HEK293 (cell line): ENCODE results near the gene IPO11.

Experiments
- CTCF ChIA-PET: fragments of 350-600 bp; formaldehyde crosslinking; extraction: SDS; loops from one replicate; lab custom pipeline; 2021; ENCODE audit warnings: antibody characterized with exemption; lab: Yijun Ruan, JAX
- POLR2A ChIA-PET: fragments of 300-600 bp; formaldehyde crosslinking; extraction: SDS; loops from one replicate; lab custom pipeline; 2020; ENCODE audit warnings: antibody characterized with exemption, inconsistent platforms; lab: Yijun Ruan, JAX
- H3K27ac ChIP-seq: fragments of 200-500 bp; sonication (Bioruptor generic); 2 replicates; pipeline ENCODE4 v1.5.1; 2014; ENCODE audit warnings: low read depth, low read length, control low read depth, inconsistent platforms; ENCODE audit errors: extremely low read depth
- H3K36me3 ChIP-seq, 2 experiments: fragments of 200-500 bp in 1 of 2; sonication (Bioruptor generic) in 1 of 2; 1 replicate in 1 of 2; 2 replicates in 1 of 2; pipeline ENCODE4 v1.5.1; 2014 to 2017; ENCODE audit warnings: inconsistent platforms in 2 of 2, low read length in 2 of 2; ENCODE audit not compliant: control insufficient read depth in 2 of 2, insufficient read depth in 1 of 2
- H3K4me1 ChIP-seq: fragments of 200-500 bp; sonication (Bioruptor generic); 2 replicates; pipeline ENCODE4 v1.5.1; 2014; ENCODE audit warnings: mild to moderate bottlenecking, low read length, inconsistent platforms; ENCODE audit not compliant: control insufficient read depth, insufficient read depth
- H3K4me3 ChIP-seq: 2 replicates; pipeline ENCODE4 v1.5.1; 2011; ENCODE audit warnings: low read depth, mild to moderate bottlenecking, control low read depth, low read length, moderate library complexity
- H3K9me3 ChIP-seq: fragments of 200-500 bp; sonication (Bioruptor generic); 2 replicates; pipeline ENCODE4 v1.5.1; 2014; ENCODE audit warnings: low read depth, low read length, inconsistent platforms; ENCODE audit not compliant: control insufficient read depth, insufficient read depth
- TRIM28 ChIP-seq: IDR thresholded peaks from 2 replicates; pipeline ENCODE4 v1.6.1; 2011; ENCODE audit warnings: low read length, control low read depth, borderline replicate concordance
- ZNF133 ChIP-seq: fragments of 450-650 bp; formaldehyde crosslinking; IDR thresholded peaks from 2 replicates; pipeline ENCODE4 v1.5.1; 2016; ENCODE audit warnings: missing biosample characterization, missing genetic modification characterization
- ZNF146 ChIP-seq: fragments of 450-650 bp; formaldehyde crosslinking; IDR thresholded peaks from 2 replicates; pipeline ENCODE4 v1.5.1; 2016; ENCODE audit warnings: missing biosample characterization, missing genetic modification characterization
- ZNF561 ChIP-seq: fragments of 450-650 bp; IDR thresholded peaks from 2 replicates; pipeline ENCODE4 v1.5.1; 2018; ENCODE audit warnings: missing biosample characterization, missing genetic modification characterization, borderline replicate concordance
- ZNF571 ChIP-seq: fragments of 450-650 bp; formaldehyde crosslinking; IDR thresholded peaks from 2 replicates; pipeline ENCODE4 v1.5.0; 2017; ENCODE audit warnings: missing biosample characterization, missing genetic modification characterization
- ZNF747 ChIP-seq: fragments of 450-650 bp; formaldehyde crosslinking; IDR thresholded peaks from 2 replicates; pipeline ENCODE4 v1.5.1; 2016; ENCODE audit warnings: missing biosample characterization, missing genetic modification characterization
- TF ChIP-seq, protein P1 (sequence below): IDR thresholded peaks from 2 replicates; pipeline ENCODE4 v1.6.1; 2011; ENCODE audit warnings: mild to moderate bottlenecking, low read depth, low read length, borderline replicate concordance
- TF ChIP-seq, protein P2 (sequence below): fragments of 450-650 bp; formaldehyde crosslinking; IDR thresholded peaks from 2 replicates; pipeline ENCODE4; 2016; ENCODE audit warnings: missing biosample characterization, missing genetic modification characterization
- TF ChIP-seq, protein P3 (sequence below): fragments of 450-650 bp; IDR thresholded peaks from 2 replicates; pipeline ENCODE4 v1.5.1; 2018; ENCODE audit warnings: missing biosample characterization, mild to moderate bottlenecking, missing genetic modification characterization
- TF ChIP-seq, protein P4 (sequence below): fragments of 450-650 bp; formaldehyde crosslinking; IDR thresholded peaks from 2 replicates; pipeline ENCODE4 v1.5.1; 2016; ENCODE audit warnings: missing biosample characterization, missing genetic modification characterization
- TF ChIP-seq, protein P5 (sequence below): fragments of 450-650 bp; formaldehyde crosslinking; IDR thresholded peaks from 2 replicates; pipeline ENCODE4 v1.5.1; 2017; ENCODE audit warnings: missing biosample characterization, missing genetic modification characterization
- TF ChIP-seq, protein P6 (sequence below): fragments of 450-650 bp; formaldehyde crosslinking; IDR thresholded peaks from 2 replicates; pipeline ENCODE4 v1.5.1; 2016; ENCODE audit warnings: missing biosample characterization, missing genetic modification characterization, low read depth
- TF ChIP-seq, protein P7 (sequence below): fragments of 450-650 bp; formaldehyde crosslinking; IDR thresholded peaks from 2 replicates; pipeline ENCODE4 v1.5.1; 2016; ENCODE audit warnings: missing biosample characterization, missing genetic modification characterization

Gene IPO11

DNA sequence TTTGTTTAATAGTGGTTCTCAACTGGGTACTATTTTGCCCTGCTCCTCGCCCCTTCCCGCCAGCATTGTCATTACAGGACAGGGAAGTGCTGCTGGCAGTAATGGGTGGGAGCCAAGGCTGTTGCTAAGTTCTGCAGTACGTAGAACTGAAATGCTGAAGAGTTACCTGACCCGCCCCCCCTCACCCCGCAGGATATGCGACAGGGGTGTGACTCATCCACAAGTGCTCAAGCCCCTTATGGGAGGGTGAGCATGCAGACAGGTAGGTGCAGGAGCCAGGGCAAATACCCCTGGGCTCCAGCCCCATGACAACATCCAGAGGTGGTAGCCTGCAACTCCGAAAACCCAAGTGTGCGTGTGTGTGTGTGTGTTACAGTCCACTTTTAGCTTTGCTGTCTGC lies 201.8 kb downstream of the IPO11 start:
- H3K4me3 ChIP-seq = no peak overlapping the region
- H3K27ac ChIP-seq = no peak overlapping the region
- ChIA-PET CTCF (interaction anchor here (0.5 to 0.6 kb wide), 2 partner anchors 9 to 10 kb away, joined by 3 to 4 read pairs; no protein-coding TSS in a partner anchor), POLR2A (no interaction called here)
- no peak for TF ChIP-seq TRIM28
- TF ChIP-seq, protein P1, sequence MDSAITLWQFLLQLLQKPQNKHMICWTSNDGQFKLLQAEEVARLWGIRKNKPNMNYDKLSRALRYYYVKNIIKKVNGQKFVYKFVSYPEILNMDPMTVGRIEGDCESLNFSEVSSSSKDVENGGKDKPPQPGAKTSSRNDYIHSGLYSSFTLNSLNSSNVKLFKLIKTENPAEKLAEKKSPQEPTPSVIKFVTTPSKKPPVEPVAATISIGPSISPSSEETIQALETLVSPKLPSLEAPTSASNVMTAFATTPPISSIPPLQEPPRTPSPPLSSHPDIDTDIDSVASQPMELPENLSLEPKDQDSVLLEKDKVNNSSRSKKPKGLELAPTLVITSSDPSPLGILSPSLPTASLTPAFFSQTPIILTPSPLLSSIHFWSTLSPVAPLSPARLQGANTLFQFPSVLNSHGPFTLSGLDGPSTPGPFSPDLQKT = no peak
- TF ChIP-seq, protein P2, sequence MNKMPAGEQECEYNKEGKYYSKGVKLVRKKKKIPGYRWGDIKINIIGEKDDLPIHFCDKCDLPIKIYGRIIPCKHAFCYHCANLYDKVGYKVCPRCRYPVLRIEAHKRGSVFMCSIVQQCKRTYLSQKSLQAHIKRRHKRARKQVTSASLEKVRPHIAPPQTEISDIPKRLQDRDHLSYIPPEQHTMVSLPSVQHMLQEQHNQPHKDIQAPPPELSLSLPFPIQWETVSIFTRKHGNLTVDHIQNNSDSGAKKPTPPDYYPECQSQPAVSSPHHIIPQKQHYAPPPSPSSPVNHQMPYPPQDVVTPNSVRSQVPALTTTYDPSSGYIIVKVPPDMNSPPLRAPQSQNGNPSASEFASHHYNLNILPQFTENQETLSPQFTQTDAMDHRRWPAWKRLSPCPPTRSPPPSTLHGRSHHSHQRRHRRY = no peak
- TF ChIP-seq, protein P3, sequence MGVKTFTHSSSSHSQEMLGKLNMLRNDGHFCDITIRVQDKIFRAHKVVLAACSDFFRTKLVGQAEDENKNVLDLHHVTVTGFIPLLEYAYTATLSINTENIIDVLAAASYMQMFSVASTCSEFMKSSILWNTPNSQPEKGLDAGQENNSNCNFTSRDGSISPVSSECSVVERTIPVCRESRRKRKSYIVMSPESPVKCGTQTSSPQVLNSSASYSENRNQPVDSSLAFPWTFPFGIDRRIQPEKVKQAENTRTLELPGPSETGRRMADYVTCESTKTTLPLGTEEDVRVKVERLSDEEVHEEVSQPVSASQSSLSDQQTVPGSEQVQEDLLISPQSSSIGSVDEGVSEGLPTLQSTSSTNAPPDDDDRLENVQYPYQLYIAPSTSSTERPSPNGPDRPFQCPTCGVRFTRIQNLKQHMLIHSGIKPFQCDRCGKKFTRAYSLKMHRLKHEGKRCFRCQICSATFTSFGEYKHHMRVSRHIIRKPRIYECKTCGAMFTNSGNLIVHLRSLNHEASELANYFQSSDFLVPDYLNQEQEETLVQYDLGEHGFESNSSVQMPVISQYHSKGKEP = no peak
- no peak for TF ChIP-seq ZNF146 (tag by site-specific recombination)
- TF ChIP-seq ZNF561 = no peak
- TF ChIP-seq, protein P4, sequence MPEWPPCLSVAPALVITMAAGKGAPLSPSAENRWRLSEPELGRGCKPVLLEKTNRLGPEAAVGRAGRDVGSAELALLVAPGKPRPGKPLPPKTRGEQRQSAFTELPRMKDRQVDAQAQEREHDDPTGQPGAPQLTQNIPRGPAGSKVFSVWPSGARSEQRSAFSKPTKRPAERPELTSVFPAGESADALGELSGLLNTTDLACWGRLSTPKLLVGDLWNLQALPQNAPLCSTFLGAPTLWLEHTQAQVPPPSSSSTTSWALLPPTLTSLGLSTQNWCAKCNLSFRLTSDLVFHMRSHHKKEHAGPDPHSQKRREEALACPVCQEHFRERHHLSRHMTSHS (tag by site-specific recombination) = no peak
- TF ChIP-seq ZNF571 (tag by site-specific recombination) = no peak
- TF ChIP-seq, protein P5, sequence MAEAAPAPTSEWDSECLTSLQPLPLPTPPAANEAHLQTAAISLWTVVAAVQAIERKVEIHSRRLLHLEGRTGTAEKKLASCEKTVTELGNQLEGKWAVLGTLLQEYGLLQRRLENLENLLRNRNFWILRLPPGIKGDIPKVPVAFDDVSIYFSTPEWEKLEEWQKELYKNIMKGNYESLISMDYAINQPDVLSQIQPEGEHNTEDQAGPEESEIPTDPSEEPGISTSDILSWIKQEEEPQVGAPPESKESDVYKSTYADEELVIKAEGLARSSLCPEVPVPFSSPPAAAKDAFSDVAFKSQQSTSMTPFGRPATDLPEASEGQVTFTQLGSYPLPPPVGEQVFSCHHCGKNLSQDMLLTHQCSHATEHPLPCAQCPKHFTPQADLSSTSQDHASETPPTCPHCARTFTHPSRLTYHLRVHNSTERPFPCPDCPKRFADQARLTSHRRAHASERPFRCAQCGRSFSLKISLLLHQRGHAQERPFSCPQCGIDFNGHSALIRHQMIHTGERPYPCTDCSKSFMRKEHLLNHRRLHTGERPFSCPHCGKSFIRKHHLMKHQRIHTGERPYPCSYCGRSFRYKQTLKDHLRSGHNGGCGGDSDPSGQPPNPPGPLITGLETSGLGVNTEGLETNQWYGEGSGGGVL = no peak
- TF ChIP-seq ZNF133 (tag by site-specific recombination) = no peak
- TF ChIP-seq ZNF747 = no peak
- TF ChIP-seq, protein P6, sequence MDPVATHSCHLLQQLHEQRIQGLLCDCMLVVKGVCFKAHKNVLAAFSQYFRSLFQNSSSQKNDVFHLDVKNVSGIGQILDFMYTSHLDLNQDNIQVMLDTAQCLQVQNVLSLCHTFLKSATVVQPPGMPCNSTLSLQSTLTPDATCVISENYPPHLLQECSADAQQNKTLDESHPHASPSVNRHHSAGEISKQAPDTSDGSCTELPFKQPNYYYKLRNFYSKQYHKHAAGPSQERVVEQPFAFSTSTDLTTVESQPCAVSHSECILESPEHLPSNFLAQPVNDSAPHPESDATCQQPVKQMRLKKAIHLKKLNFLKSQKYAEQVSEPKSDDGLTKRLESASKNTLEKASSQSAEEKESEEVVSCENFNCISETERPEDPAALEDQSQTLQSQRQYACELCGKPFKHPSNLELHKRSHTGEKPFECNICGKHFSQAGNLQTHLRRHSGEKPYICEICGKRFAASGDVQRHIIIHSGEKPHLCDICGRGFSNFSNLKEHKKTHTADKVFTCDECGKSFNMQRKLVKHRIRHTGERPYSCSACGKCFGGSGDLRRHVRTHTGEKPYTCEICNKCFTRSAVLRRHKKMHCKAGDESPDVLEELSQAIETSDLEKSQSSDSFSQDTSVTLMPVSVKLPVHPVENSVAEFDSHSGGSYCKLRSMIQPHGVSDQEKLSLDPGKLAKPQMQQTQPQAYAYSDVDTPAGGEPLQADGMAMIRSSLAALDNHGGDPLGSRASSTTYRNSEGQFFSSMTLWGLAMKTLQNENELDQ (tag by site-specific recombination) = no peak
- TF ChIP-seq, protein P7, sequence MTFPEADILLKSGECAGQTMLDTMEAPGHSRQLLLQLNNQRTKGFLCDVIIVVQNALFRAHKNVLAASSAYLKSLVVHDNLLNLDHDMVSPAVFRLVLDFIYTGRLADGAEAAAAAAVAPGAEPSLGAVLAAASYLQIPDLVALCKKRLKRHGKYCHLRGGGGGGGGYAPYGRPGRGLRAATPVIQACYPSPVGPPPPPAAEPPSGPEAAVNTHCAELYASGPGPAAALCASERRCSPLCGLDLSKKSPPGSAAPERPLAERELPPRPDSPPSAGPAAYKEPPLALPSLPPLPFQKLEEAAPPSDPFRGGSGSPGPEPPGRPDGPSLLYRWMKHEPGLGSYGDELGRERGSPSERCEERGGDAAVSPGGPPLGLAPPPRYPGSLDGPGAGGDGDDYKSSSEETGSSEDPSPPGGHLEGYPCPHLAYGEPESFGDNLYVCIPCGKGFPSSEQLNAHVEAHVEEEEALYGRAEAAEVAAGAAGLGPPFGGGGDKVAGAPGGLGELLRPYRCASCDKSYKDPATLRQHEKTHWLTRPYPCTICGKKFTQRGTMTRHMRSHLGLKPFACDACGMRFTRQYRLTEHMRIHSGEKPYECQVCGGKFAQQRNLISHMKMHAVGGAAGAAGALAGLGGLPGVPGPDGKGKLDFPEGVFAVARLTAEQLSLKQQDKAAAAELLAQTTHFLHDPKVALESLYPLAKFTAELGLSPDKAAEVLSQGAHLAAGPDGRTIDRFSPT (tag by site-specific recombination) = no peak
- H3K9me3 ChIP-seq = no peaks in the 10 kb centered on the region
- H3K4me1 ChIP-seq = no peaks in the 10 kb centered on the region
- peaks cover 5% of the 10 kb centered on the region in 2 experiments for H3K36me3 ChIP-seq
